Mucosa of stomach (tissue), 1 donor: ENCODE results near the gene RABAC1.
"Not testable (repeated sequence)": the region's sequence is repeated elsewhere in the genome, so short reads cannot be mapped to it uniquely, and the experiment has no call there.

Experiments used
- H3K27me3 ChIP-seq: one replicate; pipeline ENCODE4 v1.7.0; 2013; ENCODE audit warnings: mild to moderate bottlenecking, low read length; ENCODE audit not compliant: control insufficient read depth, insufficient read depth
- H3K36me3 ChIP-seq: one replicate; pipeline ENCODE4 v1.7.0; 2013; ENCODE audit warnings: low read length; ENCODE audit not compliant: control insufficient read depth, insufficient read depth
- H3K4me1 ChIP-seq: one replicate; pipeline ENCODE4 v1.7.0; 2013; ENCODE audit warnings: mild to moderate bottlenecking, low read length; ENCODE audit not compliant: control insufficient read depth, insufficient read depth
- H3K4me3 ChIP-seq: one replicate; pipeline ENCODE4 v1.7.0; 2013; ENCODE audit warnings: low read length
- H3K9ac ChIP-seq: one replicate; pipeline ENCODE4 v1.7.0; 2013; ENCODE audit warnings: mild to moderate bottlenecking, low read length, moderate library complexity
- H3K9me3 ChIP-seq: one replicate; pipeline ENCODE4 v1.7.0; 2013; ENCODE audit warnings: mild to moderate bottlenecking, low read length, moderate library complexity; ENCODE audit not compliant: control insufficient read depth
- donor health status: Pancreatic carcinoma.

Gene RABAC1

DNA sequence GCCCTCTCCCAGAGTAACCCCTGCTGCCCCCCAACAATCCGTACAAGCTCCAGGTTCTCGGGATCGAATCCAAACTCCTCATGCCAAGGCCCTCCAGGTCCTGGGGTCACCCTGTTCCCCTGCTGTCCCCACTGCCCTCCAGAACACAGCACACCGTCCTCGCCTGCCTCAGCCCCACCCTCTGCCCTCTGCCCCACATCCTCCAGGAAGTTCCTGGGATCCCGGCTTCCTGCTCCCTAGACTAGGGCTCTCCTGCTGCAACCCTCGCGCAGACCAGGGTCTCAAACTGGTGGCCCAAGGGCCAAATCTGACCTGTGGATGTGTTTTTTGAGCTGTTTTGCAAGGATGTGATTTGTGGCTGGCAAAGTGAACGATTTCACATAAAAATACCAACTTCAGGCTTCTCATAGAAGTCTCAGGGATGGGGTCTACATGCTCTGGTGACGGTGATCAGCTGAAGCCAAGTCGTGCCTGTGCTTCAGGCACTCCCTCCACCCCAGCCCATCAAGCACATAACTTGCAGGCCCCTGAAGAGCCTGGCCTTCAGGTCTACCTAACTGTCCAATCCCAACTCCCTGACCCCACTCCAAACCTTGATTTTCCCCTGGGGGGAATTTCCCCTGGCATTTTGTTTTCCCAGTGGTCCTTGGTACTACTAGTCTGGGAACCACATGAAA, 1.8 kb downstream of the RABAC1 start:
- no peaks in the 10 kb centered on the region for H3K27me3 ChIP-seq
- H3K9ac ChIP-seq: peak overlapping the region; percentile 11
- no peaks in the 10 kb centered on the region for H3K36me3 ChIP-seq
- peak overlapping the region; percentile 81 for H3K4me3 ChIP-seq
- no peaks in the 10 kb centered on the region for H3K9me3 ChIP-seq
- peaks cover 30% of the 10 kb centered on the region for H3K4me1 ChIP-seq

DNA sequence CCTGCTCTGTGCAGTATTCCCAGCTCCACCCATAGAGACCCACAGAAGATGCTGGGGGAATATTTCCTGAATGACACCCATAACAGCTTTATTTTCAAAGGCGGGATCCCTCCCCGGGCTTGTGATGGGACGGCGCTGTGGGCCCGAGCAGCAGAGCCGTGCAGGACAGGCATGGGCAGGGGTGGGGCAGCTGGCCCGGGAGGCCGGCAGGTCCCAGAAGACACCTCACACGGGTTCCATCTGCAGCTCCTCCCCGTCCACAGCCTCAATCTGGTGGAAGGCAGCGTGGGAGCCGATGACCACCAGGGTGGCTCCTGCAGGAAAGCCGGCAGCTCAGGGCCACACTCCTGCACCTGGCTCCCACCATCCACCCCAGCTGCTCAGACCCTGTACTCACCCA, 2.5 kb downstream of the RABAC1 start:
- no peak overlapping the region for H3K9ac ChIP-seq
- no peaks in the 10 kb centered on the region for H3K27me3 ChIP-seq
- H3K9me3 ChIP-seq: no peaks in the 10 kb centered on the region
- peaks cover 32% of the 10 kb centered on the region for H3K4me1 ChIP-seq
- no peak overlapping the region for H3K4me3 ChIP-seq
- no peaks in the 10 kb centered on the region for H3K36me3 ChIP-seq

DNA sequence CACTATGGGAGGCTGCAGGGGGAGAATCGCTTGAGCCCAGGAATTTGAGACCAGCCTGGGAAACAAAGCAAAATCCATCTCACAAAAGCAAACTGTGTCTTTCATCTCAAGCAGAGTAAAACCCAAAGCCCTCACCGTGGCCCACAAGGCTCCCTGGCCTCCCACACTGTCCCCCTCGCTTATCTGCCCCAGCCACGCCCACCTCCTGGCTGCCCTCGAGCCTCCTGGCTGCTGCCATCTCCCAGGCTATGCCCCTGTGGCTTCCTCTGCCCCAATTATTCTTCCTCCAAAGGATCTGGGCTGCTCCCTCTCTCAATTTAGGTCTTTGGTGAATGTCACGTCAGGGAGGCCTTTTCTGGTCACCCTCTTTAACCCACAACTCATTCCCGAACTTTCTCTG, 3.6 kb downstream of the RABAC1 start:
- H3K36me3 ChIP-seq: no peaks in the 10 kb centered on the region
- H3K9ac ChIP-seq: no peak overlapping the region

DNA sequence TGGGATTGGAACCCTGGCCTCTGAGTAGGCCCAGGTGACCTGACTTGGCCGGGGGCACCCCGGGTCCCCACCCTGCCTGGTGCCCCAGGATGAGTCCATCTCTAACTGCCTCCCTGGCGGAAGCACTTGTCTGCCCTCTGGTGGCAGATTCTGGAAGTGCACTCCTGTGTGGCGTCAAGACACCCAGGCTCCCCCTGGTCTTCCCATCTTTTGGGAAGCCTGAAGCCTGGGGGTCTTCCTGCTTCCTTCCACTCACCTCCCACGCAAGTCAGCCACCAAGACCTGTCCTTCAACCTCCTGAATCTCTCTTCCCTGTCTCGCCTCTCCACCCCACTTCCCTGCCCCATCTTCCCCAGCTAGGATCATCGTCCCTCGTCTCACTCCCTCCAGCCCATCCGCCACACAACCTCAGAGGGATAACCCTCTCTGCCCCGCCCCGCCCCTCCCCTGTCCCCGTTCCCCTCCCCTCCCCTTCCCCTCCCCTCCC, 7.4 kb downstream of the RABAC1 start:
- Histone ChIP-seq H3K4me1 (peaks cover 18% of the 10 kb centered on the region), H3K9ac (no peak overlapping the region), H3K27me3 (no peaks in the 10 kb centered on the region), H3K36me3 (no peaks in the 10 kb centered on the region), H3K9me3 (no peaks in the 10 kb centered on the region), H3K4me3 (no peak overlapping the region)

More for the DNA sequence above, 3.6 kb downstream of the RABAC1 start:
- H3K27me3 ChIP-seq: no peaks in the 10 kb centered on the region
- H3K4me1 ChIP-seq: peaks cover 35% of the 10 kb centered on the region
- no peak overlapping the region for H3K4me3 ChIP-seq
- no peaks in the 10 kb centered on the region for H3K9me3 ChIP-seq

DNA sequence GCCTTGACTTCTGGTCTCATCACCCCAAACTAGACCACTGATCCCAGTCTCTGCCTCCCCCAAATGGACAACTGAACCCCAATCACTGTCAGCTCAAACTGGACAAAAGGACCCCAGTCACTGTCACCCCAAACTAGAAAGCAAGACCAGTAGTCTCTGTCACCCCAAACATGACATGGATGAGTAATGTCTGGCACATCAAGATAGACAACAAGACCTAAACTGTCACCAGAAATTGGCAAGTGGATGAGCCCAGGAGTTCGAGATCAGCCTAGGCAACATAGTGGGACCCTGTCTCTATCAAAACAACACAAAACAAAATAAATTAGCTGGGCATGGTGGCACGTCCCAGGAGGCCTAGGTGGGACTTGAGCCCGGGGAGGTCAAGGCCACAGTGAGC, 12.0 kb downstream of the RABAC1 start:
- no peaks in the 10 kb centered on the region for H3K36me3 ChIP-seq
- H3K9ac ChIP-seq: no peak overlapping the region
- peaks cover 5% of the 10 kb centered on the region for H3K4me1 ChIP-seq
- no peaks in the 10 kb centered on the region for H3K27me3 ChIP-seq
- H3K4me3 ChIP-seq: no peak overlapping the region
- H3K9me3 ChIP-seq: no peaks in the 10 kb centered on the region

DNA sequence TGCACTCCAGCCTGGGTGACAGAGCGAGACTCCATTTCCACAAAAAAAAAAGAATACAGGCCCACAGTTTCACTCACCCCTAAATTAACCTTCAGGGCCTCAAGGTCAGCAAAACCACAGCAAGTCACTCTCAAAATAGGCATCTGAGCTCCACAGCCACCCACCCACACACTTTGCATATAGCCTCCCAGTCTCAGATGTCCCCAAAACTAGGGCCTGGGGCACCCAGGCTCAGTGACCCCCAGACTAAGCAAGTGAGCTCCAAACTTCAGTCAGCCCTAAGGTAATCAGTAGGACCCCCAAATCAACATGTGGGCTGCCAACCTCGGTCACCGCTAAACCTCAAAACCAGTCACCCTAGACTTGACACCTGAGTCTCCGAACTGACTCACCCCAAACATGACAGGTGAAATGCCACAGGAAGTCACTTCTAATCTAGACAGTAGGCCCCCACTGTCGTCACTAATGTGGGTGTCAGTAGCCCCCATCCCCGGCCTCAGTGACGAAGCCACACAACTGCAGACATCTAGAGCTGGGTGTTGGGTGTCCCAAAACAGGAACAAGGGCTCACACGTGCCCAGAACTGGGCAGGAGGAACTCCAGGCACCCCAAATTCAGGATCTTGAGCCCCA, 13.9 kb downstream of the RABAC1 start:
- Histone ChIP-seq H3K4me1 (no peaks in the 10 kb centered on the region), H3K27me3 (peaks cover 13% of the 10 kb centered on the region), H3K36me3 (no peaks in the 10 kb centered on the region), H3K9ac (no peak overlapping the region), H3K9me3 (no peaks in the 10 kb centered on the region), H3K4me3 (no peak overlapping the region)

DNA sequence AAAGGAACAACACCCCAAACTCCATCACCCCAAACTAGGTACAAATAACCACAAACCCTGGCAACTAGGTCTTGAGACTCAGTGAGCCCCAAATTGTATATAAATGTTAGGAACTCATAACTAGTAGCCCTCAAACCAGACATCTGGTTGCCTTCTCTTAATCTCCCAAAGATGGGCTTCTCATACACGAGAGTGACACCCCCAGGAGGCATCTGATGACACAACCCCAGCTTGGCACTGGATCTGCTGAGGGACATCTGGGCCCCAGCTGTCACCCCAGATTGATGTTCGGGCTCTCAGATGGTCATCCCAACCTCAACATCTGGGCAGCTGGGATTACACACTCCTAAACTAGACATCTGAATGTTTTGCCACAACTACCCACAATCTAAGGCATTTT, 14.8 kb downstream of the RABAC1 start:
- Histone ChIP-seq H3K4me1 (no peaks in the 10 kb centered on the region), H3K4me3 (no peak overlapping the region), H3K36me3 (no peaks in the 10 kb centered on the region), H3K27me3 (peaks cover 19% of the 10 kb centered on the region), H3K9me3 (no peaks in the 10 kb centered on the region), H3K9ac (no peak overlapping the region)

DNA sequence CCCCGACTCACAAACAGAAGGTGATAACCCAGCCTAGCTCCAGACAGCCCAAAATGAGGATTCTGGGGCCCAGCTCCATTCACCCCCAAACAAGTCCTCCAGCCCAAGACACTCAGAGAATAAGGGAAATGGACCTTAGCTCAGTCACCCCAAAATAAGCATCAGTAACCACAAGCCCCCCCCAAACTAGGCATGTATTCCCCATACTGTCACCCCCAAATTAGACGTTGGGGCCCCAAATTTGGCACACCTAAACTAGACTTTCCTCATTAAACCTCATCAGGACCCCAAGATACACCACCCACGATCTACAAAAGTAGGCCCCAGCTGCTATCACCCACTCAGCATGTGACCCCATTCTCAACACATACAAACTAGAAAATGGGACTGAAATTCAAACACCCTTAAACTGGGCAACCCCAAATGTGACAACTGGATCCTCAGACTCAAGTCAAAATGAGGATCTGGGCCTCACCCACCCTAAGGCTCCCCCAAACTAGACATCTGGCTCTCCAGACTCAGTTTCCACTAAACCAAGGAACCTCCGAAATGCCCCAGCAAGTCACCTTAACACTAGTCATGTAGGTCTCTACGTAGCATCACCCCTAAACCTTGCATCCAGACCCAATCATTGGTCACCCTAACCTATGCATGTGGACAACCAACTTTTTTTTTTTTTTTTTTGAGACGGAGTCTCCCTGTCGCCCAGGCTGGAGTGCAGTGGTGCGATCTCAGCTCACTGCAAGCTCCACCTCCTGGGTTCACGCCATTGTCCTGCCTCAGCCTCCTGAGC, 17.5 kb downstream of the RABAC1 start:
- Histone ChIP-seq H3K27me3 (peaks cover 30% of the 10 kb centered on the region), H3K9me3 (no peaks in the 10 kb centered on the region), H3K4me3 (no peak overlapping the region), H3K9ac (no peak overlapping the region), H3K36me3 (no peaks in the 10 kb centered on the region), H3K4me1 (no peaks in the 10 kb centered on the region)

DNA sequence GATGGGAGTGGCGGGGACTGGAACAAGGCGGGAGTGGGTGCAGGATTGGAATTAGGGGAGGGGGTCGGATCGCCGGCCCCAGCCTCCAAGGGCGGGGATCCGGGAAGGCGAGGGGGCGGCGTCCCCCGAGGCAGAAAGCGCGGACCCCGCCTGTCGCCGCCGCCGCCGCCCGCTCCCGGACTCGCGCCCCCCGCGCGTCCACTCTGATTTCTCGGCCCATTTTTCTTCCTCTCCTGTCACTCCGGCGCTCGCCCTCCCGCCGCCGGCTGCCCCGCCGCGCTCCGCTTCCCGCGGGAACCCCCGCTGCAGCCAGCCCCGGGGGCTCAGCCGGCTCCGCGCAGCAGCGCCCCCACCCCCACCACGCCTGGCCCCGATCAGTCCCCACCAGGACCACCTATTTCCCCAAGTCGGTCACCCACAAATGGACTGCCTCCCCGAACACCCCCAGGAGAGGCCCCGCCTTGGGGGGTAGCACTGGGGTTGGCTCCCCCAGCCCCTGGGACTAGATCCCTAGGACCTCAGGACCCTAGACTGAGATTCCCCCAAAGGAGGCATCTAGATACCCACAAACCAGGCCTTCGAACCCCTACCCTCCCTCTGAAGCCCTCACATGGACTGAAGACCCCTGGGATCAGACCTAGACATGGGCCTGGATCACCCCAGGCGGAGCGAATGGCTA, 18.3 kb downstream of the RABAC1 start:
- peak overlapping the region; percentile 70 for H3K9ac ChIP-seq
- H3K9me3 ChIP-seq: no peaks in the 10 kb centered on the region
- H3K4me1 ChIP-seq: peaks cover 7% of the 10 kb centered on the region
- no peak overlapping the region for H3K4me3 ChIP-seq
- H3K27me3 ChIP-seq: peaks cover 37% of the 10 kb centered on the region
- H3K36me3 ChIP-seq: no peaks in the 10 kb centered on the region

DNA sequence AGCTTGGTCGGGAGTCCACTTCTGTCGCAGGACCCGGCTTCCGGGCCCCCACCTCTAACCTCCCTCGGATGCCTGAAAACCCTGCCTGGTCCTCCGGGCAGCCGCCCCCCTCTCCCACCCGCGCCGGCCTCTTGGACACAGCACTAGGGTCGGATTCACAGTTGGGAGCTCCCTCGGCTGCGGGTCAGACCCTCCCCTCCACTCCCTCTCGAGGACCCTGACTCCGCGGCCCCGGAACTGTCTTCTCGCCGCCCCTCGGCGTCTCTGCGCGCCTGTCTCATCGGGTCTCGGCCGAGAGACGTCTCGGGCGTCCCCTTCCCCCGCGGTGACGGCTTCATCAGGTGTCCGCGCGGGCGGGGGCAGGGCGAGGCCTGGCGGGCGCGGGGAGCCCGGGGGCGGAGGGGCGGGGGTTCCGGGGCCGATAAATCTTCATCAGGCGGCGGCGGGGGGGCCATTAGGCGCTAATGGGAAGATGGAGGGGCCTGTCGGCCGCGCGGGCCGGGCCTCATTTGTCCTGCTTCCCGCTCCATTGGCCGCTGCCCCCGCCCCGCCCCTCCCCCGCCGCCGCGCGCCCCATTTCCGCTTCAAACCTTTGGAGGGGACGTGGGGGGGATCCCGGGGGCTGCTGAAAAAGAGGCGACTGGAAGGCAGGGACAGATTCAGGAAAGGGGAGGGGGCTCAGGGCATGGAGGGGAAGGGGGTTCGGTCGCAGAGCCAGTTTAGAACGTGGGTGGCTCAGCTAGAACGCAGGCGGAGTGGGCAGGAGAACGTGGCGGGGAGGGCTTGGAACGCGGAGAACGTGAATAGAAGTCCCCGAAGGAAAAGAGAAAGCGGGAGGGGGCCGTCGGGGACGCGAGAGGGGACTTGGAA, 19.0 kb downstream of the RABAC1 start:
- H3K9ac ChIP-seq: peak overlapping the region; percentile 70
- H3K4me3 ChIP-seq: no peak overlapping the region
- no peaks in the 10 kb centered on the region for H3K9me3 ChIP-seq
- no peaks in the 10 kb centered on the region for H3K36me3 ChIP-seq
- H3K4me1 ChIP-seq: peaks cover 10% of the 10 kb centered on the region
- H3K27me3 ChIP-seq: peaks cover 43% of the 10 kb centered on the region

DNA sequence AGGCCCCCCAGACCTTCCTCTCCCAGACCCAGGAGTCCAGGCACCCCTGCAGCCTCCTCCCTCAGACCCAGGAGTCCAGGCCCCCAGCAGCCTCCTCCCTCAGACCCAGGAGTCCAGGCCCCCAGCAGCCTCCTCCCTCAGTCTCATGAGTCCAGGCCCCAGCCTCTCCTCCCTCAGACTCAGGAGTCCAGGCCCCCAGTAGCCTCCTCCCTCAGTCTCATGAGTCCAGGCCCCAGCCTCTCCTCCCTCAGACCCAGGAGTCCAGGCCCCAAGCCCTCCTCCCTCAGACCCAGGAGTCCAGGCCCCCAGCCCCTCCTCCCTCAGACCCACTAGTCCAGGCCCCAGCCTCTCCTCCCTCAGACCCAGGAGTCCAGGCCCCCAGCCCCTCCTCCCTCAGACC, 19.9 kb downstream of the RABAC1 start:
- not testable (repeated sequence) for H3K9me3 ChIP-seq, H3K4me3 ChIP-seq, H3K9ac ChIP-seq, H3K36me3 ChIP-seq
- Histone ChIP-seq H3K4me1 (peaks cover 18% of the 10 kb centered on the region), H3K27me3 (peaks cover 52% of the 10 kb centered on the region)
